ENCODE data around the gene SLMAP. TPM values are rescaled to one million over a fixed set of nuclear protein-coding genes. Genes with fewer than 3 reads are reported as not detected.

The SLMAP gene
- total RNA-seq, 1 donor from 2014 or later = 52.0 TPM

DNA sequence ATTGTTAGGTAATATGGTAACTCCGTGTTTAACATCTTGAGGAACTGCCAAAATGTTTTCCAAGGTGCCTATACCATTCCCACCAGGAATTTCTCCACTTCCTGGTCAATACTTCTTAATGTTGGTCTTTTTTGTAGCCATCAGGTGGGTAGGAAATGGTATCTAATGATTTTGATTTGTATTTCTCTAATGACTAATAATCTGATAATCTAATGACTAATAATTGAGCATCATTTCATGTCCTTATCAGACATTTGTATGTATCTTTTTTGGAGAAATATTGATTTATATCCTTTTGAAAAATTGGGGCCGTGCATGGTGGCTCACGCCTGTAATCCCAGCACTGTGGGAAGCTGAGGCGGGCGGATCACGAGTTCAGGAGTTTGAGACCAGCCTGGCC, 38.8 kb downstream of the SLMAP start:
- TF ChIP-seq, protein P1, sequence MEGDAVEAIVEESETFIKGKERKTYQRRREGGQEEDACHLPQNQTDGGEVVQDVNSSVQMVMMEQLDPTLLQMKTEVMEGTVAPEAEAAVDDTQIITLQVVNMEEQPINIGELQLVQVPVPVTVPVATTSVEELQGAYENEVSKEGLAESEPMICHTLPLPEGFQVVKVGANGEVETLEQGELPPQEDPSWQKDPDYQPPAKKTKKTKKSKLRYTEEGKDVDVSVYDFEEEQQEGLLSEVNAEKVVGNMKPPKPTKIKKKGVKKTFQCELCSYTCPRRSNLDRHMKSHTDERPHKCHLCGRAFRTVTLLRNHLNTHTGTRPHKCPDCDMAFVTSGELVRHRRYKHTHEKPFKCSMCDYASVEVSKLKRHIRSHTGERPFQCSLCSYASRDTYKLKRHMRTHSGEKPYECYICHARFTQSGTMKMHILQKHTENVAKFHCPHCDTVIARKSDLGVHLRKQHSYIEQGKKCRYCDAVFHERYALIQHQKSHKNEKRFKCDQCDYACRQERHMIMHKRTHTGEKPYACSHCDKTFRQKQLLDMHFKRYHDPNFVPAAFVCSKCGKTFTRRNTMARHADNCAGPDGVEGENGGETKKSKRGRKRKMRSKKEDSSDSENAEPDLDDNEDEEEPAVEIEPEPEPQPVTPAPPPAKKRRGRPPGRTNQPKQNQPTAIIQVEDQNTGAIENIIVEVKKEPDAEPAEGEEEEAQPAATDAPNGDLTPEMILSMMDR (IDR thresholded peaks at IDR 0.05; ENCODE audit: partially characterized antibody, unreplicated experiment) = no peak
- Mint-ChIP-seq H3K27me3 (ENCODE audit: unreplicated experiment) (no peaks in the 10 kb centered on the region), H3K27ac (ENCODE audit: unreplicated experiment) (no peak overlapping the region), H3K4me1 (ENCODE audit: low read depth, unreplicated experiment) (no peaks in the 10 kb centered on the region), H3K9me3 (ENCODE audit: unreplicated experiment) (no peaks in the 10 kb centered on the region), H3K36me3 (ENCODE audit: unreplicated experiment) (no peaks in the 10 kb centered on the region), H3K4me3 (ENCODE audit: unreplicated experiment) (no peak overlapping the region)
- DNase-seq = no peak

DNA sequence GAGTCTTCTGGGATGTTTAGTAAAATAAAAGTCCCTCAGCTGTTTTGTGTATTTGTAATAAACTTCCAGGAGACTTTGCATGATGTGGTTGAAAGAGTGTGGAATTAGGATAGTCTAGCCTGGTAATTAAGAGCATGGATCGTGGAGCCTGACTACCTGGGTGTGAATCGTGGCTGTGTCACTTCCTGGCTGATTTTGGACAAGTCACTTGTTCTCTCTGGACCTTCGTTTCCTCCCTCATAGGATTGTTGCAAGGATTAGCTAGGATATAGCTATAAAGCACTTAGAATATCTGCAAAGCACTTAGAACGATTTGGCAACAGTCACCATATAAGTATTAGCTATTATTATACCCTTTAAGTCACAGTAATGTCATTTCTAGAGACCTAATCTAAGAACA, 40.2 kb downstream of the SLMAP start:
- Mint-ChIP-seq H3K4me1 (ENCODE audit: low read depth, unreplicated experiment) (no peaks in the 10 kb centered on the region), H3K4me3 (ENCODE audit: unreplicated experiment) (no peak overlapping the region), H3K27ac (ENCODE audit: unreplicated experiment) (no peak overlapping the region), H3K27me3 (ENCODE audit: unreplicated experiment) (no peaks in the 10 kb centered on the region), H3K9me3 (ENCODE audit: unreplicated experiment) (no peaks in the 10 kb centered on the region), H3K36me3 (ENCODE audit: unreplicated experiment) (no peaks in the 10 kb centered on the region)
- TF ChIP-seq, protein P1 (IDR thresholded peaks at IDR 0.05; ENCODE audit: partially characterized antibody, unreplicated experiment) = no peak
- DNase-seq = no peak

DNA sequence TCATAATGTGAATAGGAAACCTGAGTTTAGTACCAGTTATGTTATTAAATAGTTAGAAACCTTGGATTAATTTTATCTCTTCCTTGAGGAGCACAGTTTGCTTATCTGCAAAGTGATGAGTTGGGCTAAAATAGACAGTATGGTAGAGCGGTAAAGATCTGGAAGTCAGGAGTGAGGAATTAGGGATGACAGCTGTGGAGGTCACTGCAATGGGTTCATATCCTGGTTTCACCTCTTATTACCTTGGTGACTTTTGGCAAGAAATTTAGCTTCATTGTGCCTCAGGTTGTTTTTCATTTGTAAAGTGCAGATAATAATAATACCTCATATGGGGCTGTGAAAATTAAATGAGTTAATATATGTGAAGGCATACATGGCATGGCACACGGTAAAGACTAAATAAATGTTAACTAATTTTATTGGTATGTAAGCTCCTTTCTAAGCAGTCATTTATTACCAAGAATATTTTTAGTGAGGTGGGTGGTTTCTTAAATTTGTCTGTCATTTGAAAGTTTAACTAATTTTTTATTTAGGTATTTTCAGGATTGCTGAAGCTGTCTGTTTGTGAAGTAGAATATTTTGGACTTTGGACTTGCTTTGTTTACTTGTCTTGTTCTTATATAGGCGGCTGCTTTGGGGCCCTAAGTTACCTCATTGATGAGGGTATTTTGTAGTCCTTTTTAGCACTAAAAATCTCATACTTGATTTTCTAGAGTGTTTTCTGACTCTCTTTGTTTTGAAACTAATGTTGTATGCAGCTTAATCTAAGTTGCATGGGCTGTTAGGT, 41.8 kb downstream of the SLMAP start:
- Mint-ChIP-seq H3K27ac (ENCODE audit: unreplicated experiment) (no peak overlapping the region), H3K4me1 (ENCODE audit: low read depth, unreplicated experiment) (no peaks in the 10 kb centered on the region), H3K9me3 (ENCODE audit: unreplicated experiment) (no peaks in the 10 kb centered on the region), H3K36me3 (ENCODE audit: unreplicated experiment) (no peaks in the 10 kb centered on the region), H3K27me3 (ENCODE audit: unreplicated experiment) (no peaks in the 10 kb centered on the region), H3K4me3 (ENCODE audit: unreplicated experiment) (no peak overlapping the region)
- DNase-seq = no peak
- TF ChIP-seq, protein P1 (IDR thresholded peaks at IDR 0.05; ENCODE audit: partially characterized antibody, unreplicated experiment) = no peak

DNA sequence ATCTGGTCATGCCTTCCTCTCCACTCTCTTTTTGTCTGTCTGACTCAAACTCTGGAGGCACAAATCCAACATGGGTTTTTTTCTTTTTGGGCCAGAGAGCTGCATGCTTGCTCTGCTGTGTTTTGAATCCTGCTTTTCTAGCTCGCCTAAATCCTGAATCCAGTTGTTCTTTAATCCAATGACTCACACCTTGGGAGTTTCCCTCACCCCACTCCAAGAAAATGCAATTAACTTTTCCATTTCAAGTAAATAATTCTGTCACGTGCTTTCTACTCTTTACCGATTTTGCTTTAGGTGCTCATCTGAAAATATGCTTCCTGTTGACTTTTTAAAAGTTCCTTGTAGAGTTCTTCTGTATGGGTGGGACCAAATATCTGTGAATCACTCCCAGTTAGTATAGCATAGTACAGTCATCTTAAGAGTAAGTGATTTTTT, 47.6 kb downstream of the SLMAP start:
- Mint-ChIP-seq H3K36me3 (ENCODE audit: unreplicated experiment) (no peaks in the 10 kb centered on the region), H3K27ac (ENCODE audit: unreplicated experiment) (no peak overlapping the region), H3K4me1 (ENCODE audit: low read depth, unreplicated experiment) (no peaks in the 10 kb centered on the region), H3K27me3 (ENCODE audit: unreplicated experiment) (no peaks in the 10 kb centered on the region), H3K4me3 (ENCODE audit: unreplicated experiment) (no peak overlapping the region), H3K9me3 (ENCODE audit: unreplicated experiment) (no peaks in the 10 kb centered on the region)
- no peak for DNase-seq
- TF ChIP-seq, protein P1 (IDR thresholded peaks at IDR 0.05; ENCODE audit: partially characterized antibody, unreplicated experiment) = no peak

DNA sequence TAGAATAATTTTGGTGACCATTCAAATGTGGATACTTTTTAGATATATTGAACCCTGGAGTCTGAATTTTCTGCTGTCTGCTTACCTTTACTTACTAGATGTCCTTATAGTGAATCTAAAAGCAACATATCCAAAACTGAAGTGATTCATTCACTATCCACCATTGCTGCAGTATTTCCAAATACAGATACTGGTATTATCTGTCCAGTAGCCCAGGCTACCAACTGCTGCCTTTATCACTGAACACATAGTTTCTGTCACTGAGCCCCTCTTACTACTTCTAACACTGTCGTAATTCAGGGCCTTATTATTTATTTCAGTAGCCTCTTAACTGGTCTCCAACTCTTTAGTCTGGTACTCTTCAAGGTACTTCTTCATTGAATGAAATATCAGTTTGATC, 49.2 kb downstream of the SLMAP start:
- Mint-ChIP-seq H3K36me3 (ENCODE audit: unreplicated experiment) (no peaks in the 10 kb centered on the region), H3K9me3 (ENCODE audit: unreplicated experiment) (no peaks in the 10 kb centered on the region), H3K4me1 (ENCODE audit: low read depth, unreplicated experiment) (no peaks in the 10 kb centered on the region), H3K4me3 (ENCODE audit: unreplicated experiment) (no peak overlapping the region), H3K27me3 (ENCODE audit: unreplicated experiment) (no peaks in the 10 kb centered on the region), H3K27ac (ENCODE audit: unreplicated experiment) (no peak overlapping the region)
- DNase-seq = no peak
- TF ChIP-seq, protein P1 (IDR thresholded peaks at IDR 0.05; ENCODE audit: partially characterized antibody, unreplicated experiment) = no peak

Data from glutamatergic neuron (in vitro differentiated cells).